Cardiac muscle cell (in vitro differentiated cells and primary cell): ENCODE results near the gene SERTM1. TPM values are rescaled to one million over a fixed set of nuclear protein-coding genes. Genes with fewer than 3 reads are reported as not detected.

Experiments used
- DNase-seq, 2 donors: peaks; one replicate each; pipeline versions ENCODE4 v3.0.0 to v3.0.0-alpha.2; 2010 to 2017; ENCODE audit warnings: low read depth in 1 of 2, low spot score in 1 of 2
- H3K27ac ChIP-seq: fragments of 200-600 bp; sonication (generic); 2 replicates; pipeline ENCODE4 v1.5.1; 2016
- H3K27me3 ChIP-seq: fragments of 200-600 bp; sonication (generic); 2 replicates; pipeline ENCODE4 v1.6.0; 2016; ENCODE audit warnings: control low read depth
- H3K36me3 ChIP-seq: fragments of 200-600 bp; sonication (generic); 2 replicates; pipeline ENCODE4 v1.5.1; 2016; ENCODE audit warnings: control low read depth
- H3K4me1 ChIP-seq: fragments of 200-600 bp; sonication (generic); 2 replicates; pipeline ENCODE4 v1.8.1; 2017; ENCODE audit warnings: low read depth, mild to moderate bottlenecking, mixed run types
- H3K4me3 ChIP-seq: fragments of 200-600 bp; sonication (generic); 2 replicates; pipeline ENCODE4 v1.5.1; 2016; ENCODE audit warnings: mild to moderate bottlenecking
- H3K9me3 ChIP-seq: fragments of 200-600 bp; sonication (generic); 2 replicates; pipeline ENCODE4 v1.5.1; 2017; ENCODE audit warnings: low read depth, mild to moderate bottlenecking, control low read depth
- polyA plus RNA-seq: library from polyadenylated mRNA; unstranded; fragments of >200 nt; fragmentation: Nextera tagmentation; extraction: Ambion mirVana; gene quantifications from 2 replicates; pipeline ENCODE4 v1.2.1, GENCODE V29; 2016
- total RNA-seq: library from RNA; depleted of rRNA; stranded (reverse); fragments of >200 nt; gene quantifications from 2 replicates; pipeline ENCODE4 v1.2.3, GENCODE V29; 2016
- TF ChIP-seq, protein P1 (sequence below): IDR thresholded peaks from 2 replicates; pipeline ENCODE4 v1.5.1; 2012; ENCODE audit warnings: low read depth, mild to moderate bottlenecking, low read length

Gene SERTM1
- total and polyA plus RNA-seq, 2 experiments from 2014 or later: 0.12 to 0.78 TPM

DNA sequence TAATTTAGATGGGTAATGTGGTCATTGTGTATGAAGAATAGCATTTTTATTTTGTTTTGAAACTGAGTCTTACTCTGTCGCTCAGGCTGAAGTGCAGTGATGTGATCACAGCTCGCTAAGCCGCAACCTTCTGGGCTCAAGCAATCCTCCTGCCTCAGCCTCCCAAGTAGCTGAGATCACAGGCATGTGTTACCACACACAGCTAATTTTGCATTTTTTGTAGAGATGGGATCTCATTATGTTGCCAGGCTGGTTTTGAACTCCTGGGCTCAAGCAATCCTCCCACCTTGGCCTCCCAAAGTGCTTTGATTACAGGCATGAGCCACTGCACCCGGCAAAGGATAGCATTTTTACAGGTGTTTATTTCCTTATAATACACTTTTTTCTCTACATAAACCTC lies 36.6 kb downstream of the SERTM1 start:
- no peak overlapping the region for H3K27ac ChIP-seq
- TF ChIP-seq, protein P1, sequence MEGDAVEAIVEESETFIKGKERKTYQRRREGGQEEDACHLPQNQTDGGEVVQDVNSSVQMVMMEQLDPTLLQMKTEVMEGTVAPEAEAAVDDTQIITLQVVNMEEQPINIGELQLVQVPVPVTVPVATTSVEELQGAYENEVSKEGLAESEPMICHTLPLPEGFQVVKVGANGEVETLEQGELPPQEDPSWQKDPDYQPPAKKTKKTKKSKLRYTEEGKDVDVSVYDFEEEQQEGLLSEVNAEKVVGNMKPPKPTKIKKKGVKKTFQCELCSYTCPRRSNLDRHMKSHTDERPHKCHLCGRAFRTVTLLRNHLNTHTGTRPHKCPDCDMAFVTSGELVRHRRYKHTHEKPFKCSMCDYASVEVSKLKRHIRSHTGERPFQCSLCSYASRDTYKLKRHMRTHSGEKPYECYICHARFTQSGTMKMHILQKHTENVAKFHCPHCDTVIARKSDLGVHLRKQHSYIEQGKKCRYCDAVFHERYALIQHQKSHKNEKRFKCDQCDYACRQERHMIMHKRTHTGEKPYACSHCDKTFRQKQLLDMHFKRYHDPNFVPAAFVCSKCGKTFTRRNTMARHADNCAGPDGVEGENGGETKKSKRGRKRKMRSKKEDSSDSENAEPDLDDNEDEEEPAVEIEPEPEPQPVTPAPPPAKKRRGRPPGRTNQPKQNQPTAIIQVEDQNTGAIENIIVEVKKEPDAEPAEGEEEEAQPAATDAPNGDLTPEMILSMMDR: no peak
- no peaks in the 10 kb centered on the region for H3K27me3 ChIP-seq

DNA sequence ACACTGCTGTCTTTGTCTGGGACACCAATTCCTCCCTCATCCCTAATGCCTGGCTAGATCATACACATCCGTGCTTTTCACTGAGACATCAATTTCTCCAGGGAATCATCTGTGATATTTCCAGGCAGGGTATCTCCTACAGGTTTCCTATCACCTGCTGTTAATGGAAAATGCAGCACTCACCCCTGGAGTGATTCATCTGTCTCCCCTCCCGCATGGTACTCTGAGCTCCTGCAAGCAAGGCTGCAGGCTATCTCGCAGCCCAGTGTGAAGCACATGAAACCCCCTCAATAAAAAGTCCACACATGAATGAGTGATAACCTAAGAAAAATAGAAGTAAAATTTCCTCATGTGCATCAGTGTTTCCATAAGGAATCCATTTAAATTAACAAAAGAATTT lies 38.5 kb downstream of the SERTM1 start:
- DNase-seq: no peak
- TF ChIP-seq, protein P1: no peak
- Histone ChIP-seq H3K9me3 (no peaks in the 10 kb centered on the region), H3K36me3 (no peaks in the 10 kb centered on the region), H3K4me1 (no peaks in the 10 kb centered on the region), H3K27ac (no peak overlapping the region), H3K4me3 (no peak overlapping the region), H3K27me3 (no peaks in the 10 kb centered on the region)

More for the DNA sequence above, 36.6 kb downstream of the SERTM1 start:
- Histone ChIP-seq H3K4me1 (no peaks in the 10 kb centered on the region), H3K9me3 (no peaks in the 10 kb centered on the region), H3K36me3 (no peaks in the 10 kb centered on the region), H3K4me3 (no peak overlapping the region)
- no peak for DNase-seq

DNA sequence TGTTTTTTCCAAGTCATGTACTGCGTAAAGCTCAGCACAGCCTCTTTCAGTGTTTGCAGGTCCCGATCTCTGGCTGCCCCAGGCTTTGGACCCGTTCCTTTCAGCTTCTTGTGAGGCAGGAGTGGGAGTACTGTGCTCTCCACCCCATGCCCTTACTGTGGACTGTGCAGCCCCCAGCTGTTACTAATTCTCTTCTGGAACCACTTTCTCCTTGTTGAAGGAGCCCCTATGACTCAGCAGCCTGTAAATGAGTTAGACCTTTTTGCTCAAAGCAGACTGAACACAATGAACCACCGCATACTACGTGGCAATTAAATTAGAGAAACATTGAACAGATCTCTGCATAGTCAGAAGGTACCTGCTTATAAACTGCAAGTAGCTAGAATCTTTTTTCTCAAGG lies 39.0 kb downstream of the SERTM1 start:
- TF ChIP-seq, protein P1: no peak
- no peaks in the 10 kb centered on the region for H3K4me1 ChIP-seq
- no peak overlapping the region for H3K27ac ChIP-seq
- no peak overlapping the region for H3K4me3 ChIP-seq
- H3K9me3 ChIP-seq: no peaks in the 10 kb centered on the region
- no peaks in the 10 kb centered on the region for H3K36me3 ChIP-seq
- H3K27me3 ChIP-seq: no peaks in the 10 kb centered on the region
- peak in 1 of 2 donors; percentile 63 for DNase-seq

DNA sequence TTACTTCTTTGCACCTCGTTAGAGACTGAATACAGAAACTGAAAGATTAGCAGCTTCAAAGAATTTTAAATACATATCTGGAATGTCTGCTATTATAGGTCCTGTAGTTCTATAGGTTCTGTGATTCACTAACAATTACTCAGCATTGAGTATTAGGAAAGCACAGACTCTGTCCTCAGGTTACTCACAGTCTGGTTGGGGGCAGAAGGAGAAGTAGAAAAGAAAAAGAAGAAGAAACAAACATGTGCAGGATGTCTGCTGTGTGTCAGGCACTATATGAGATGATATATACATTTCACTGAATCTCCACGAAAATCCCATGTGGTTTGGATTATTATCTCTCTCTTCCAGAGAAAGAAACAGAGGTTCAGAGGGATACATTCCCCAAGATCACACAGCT lies 40.1 kb downstream of the SERTM1 start:
- TF ChIP-seq, protein P1: no peak
- H3K4me1 ChIP-seq: no peaks in the 10 kb centered on the region
- peak in 1 of 2 donors; percentile 10 for DNase-seq

DNA sequence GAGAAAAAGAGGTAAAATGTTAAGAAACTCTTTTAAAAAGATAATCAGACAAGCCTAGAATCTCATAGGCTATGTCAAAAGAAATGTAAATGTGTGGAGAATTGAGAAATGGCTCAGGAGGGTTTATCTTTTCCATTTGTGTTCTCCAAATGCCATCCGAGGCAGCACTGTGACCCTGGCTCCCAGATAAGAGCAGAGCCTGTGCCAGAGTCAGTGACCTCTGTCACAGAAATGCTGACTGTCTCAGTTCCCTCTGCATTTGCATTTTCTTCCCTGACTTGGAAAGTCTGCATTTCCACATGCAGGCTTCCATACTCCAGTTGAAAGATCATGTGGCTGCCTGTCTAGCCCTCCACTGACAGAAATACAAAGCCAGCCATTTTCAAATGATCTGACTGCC lies 42.0 kb downstream of the SERTM1 start:
- H3K9me3 ChIP-seq: no peaks in the 10 kb centered on the region
- H3K27me3 ChIP-seq: no peaks in the 10 kb centered on the region
- H3K36me3 ChIP-seq: no peaks in the 10 kb centered on the region
- no peak overlapping the region for H3K4me3 ChIP-seq
- DNase-seq: peak in 1 of 2 donors; percentile 25
- H3K4me1 ChIP-seq: no peaks in the 10 kb centered on the region
- TF ChIP-seq, protein P1: no peak
- no peak overlapping the region for H3K27ac ChIP-seq

More for the DNA sequence above, 40.1 kb downstream of the SERTM1 start:
- no peak overlapping the region for H3K4me3 ChIP-seq
- H3K9me3 ChIP-seq: no peaks in the 10 kb centered on the region
- H3K27ac ChIP-seq: no peak overlapping the region
- no peaks in the 10 kb centered on the region for H3K36me3 ChIP-seq
- no peaks in the 10 kb centered on the region for H3K27me3 ChIP-seq

DNA sequence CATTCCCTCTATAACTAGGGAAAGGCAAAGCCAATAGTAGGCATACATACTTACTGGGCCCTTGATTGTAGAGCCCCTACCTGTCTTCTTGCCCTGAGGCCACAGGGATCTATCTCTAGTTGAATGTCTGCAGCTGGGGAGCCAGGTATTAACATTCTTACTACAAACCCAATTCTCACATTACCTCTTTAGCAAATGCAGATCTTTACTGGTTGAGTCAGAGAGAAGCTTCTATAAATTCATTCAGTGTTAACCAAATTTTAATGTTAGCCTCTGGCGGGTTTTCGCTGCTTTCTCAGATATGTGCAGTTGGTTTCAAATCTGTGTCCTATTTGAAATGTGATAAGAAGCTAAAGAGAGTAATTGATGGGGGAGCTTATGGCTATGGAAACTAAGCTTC lies 43.2 kb downstream of the SERTM1 start:
- Histone ChIP-seq H3K9me3 (no peaks in the 10 kb centered on the region), H3K27ac (no peak overlapping the region), H3K4me1 (no peaks in the 10 kb centered on the region), H3K27me3 (no peaks in the 10 kb centered on the region), H3K4me3 (no peak overlapping the region), H3K36me3 (no peaks in the 10 kb centered on the region)
- TF ChIP-seq, protein P1: no peak
- DNase-seq: no peak
